22Rv1 (cell line): ENCODE results near the gene SMAP2.

Source experiments
- CTCF ChIP-seq: fragments of 450-650 bp; IDR thresholded peaks from 2 replicates; pipeline ENCODE4 v1.5.1; 2017; ENCODE audit warnings: mild to moderate bottlenecking
- ZFX ChIP-seq: fragments of 450-650 bp; IDR thresholded peaks from 2 replicates; pipeline ENCODE4 v1.6.1; 2017; ENCODE audit warnings: antibody characterized with exemption, borderline replicate concordance

GRCh38 chr1:40395190-40396175 is 22.0 kb downstream of the SMAP2 start:
- no peak for TF ChIP-seq CTCF
- TF ChIP-seq ZFX, result no peak
